ENCODE data around the gene PALM3. TPM values are rescaled to one million over a fixed set of nuclear protein-coding genes. Genes with fewer than 3 reads are reported as not detected.

PALM3 gene
- total and polyA plus RNA-seq, 2 experiments from 2014 or later, result 16.6 to 45.8 TPM

DNA sequence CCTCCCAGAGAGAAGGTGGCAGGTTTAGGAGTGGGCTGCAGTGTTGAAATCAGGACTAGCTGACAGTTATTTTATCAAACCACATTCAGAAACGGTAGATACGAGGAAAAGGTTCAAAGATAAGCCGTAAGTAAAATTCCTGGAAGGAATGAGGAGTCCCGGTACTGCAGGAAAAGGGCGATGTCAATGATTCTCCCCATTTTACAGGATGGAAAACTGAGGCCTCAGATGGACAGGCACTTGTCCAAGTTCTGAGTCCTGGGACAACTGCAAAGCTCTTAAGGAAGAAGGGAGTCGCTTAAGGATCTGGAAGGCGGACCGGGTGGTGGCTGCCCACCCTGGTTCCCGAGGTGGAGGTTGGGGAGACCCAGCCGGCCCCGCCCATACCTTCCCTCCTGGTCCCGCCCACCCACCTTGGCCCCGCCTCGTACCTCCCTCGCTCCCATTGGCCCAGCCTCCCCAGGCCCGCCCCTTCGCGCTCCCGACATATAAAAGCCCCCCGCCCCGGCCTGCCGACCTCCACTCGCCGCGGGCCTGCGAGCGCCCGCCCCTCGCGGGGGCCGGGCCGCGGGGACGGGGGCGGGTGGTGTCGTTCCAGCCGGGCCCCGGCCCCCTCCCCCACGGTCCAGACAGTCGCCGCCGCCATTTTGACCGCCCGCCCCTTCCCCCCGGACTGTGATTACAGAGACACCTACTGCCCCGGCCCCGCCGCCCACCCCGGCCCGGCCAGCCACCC is 56.4 kb downstream of the PALM3 start:
- Histone ChIP-seq H3K36me3 (ENCODE audit: insufficient read depth) (no peaks in the 10 kb centered on the region), H3K4me2 (peak overlapping the region; percentile 70), H3K27ac (ENCODE audit: low read depth) (peak overlapping the region; percentile 78), H3K27me3 (ENCODE audit: insufficient read depth) (no peaks in the 10 kb centered on the region), H3K4me3 (peak overlapping the region; percentile 49), H3F3A (replicated peaks; ENCODE audit: low read depth) (peaks cover 6% of the 10 kb centered on the region; the same call in 1 of the 2 replicates), H4K20me1 (replicated peaks; ENCODE audit: insufficient read depth) (no peaks in the 10 kb centered on the region), H3K79me2 (replicated peaks; ENCODE audit: insufficient read depth) (peaks cover 30% of the 10 kb centered on the region), H2AFZ (0 out of 2 replicates have a peak overlapping the region, but pooled peaks have one; percentile 5), H3K4me1 (ENCODE audit: insufficient read depth) (peaks cover 19% of the 10 kb centered on the region), H3K9me2 (ENCODE audit: insufficient read depth) (no peaks in the 10 kb centered on the region)
- no peak for TF ChIP-seq EZH2phosphoT487 (IDR thresholded peaks at IDR 0.05; ENCODE audit: unreplicated experiment)
- no peak for TF ChIP-seq CREB1 (CRISPR knock-in tag; IDR thresholded peaks at IDR 0.05; ENCODE audit: low read depth)
- TF ChIP-seq POLR2AphosphoS5 (IDR thresholded peaks at IDR 0.05; ENCODE audit: low read depth), result peak; percentile 40; the same call in 1 of the 2 replicates
- DNase-seq (ENCODE audit: low spot score), result peak; percentile 93
- peaks cover 19% of the 10 kb centered on the region for H3K27me3 Mint-ChIP-seq (ENCODE audit: insufficient read depth, low read depth, poor library complexity)
- peak; percentile 39 for ATAC-seq
- H3K27ac Mint-ChIP-seq, result peak overlapping the region; percentile 93
- peaks cover 4% of the 10 kb centered on the region; the same call in 2 of the 3 replicates for H3K36me3 Mint-ChIP-seq (ENCODE audit: low read depth)
- H3K9me3 Mint-ChIP-seq, result no peaks in the 10 kb centered on the region
- H3K4me1 Mint-ChIP-seq, result peaks cover 22% of the 10 kb centered on the region
- peak overlapping the region; percentile 89 for H3K4me3 Mint-ChIP-seq

DNA sequence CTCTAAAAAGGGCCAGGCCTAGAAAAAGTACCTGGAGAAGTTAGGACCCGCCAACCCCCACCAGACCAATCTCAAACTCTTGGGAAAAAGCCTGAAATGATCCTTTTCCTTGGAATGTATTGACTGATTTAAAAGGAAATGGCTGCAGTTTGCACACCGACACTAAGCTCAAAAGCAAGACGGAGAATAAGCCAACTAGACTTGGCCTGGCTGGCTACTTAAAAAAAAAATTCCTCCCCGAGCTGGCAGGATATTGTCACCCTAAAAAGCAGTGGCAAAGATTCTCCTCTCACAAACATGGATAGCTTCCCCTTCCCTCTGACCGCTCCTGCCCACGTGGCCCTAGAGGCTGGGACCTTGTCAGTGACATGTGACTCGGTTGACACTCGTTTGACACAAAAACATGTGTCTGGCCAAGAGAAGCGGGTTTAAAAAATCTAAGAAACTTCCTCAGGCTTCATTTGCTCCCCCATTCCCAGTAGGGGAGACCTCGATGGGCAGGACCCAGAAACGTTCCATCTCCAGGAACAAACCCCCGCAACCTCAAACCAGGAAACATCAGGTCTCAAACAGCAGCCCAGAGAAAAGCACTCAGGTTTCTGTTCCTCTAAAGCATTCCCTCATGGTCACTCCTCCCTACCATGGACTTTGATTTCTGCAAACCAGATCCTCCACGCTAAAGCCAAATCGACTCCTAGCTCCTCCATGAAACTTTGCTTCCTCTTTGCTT is 57.1 kb downstream of the PALM3 start:
- Histone ChIP-seq H4K20me1 (replicated peaks; ENCODE audit: insufficient read depth) (no peaks in the 10 kb centered on the region), H3K79me2 (replicated peaks; ENCODE audit: insufficient read depth) (peaks cover 31% of the 10 kb centered on the region), H3F3A (replicated peaks; ENCODE audit: low read depth) (peaks cover 6% of the 10 kb centered on the region; the same call in 1 of the 2 replicates), H3K36me3 (ENCODE audit: insufficient read depth) (no peaks in the 10 kb centered on the region), H3K4me3 (peak overlapping the region; percentile 49), H3K27ac (ENCODE audit: low read depth) (peak overlapping the region; percentile 43), H3K9me2 (ENCODE audit: insufficient read depth) (no peaks in the 10 kb centered on the region), H3K27me3 (ENCODE audit: insufficient read depth) (no peaks in the 10 kb centered on the region), H3K4me2 (peak overlapping the region; percentile 39; the same call in 1 of the 2 replicates), H3K4me1 (ENCODE audit: insufficient read depth) (peaks cover 19% of the 10 kb centered on the region), H2AFZ (0 out of 2 replicates have a peak overlapping the region, but pooled peaks have one; percentile 5)
- Mint-ChIP-seq H3K9me3 (peaks cover 4% of the 10 kb centered on the region; the same call in 1 of the 3 replicates), H3K4me3 (peak overlapping the region; percentile 89), H3K4me1 (peaks cover 22% of the 10 kb centered on the region), H3K36me3 (ENCODE audit: low read depth) (peaks cover 11% of the 10 kb centered on the region), H3K27me3 (ENCODE audit: insufficient read depth, low read depth, poor library complexity) (peaks cover 17% of the 10 kb centered on the region), H3K27ac (peak overlapping the region; percentile 93)
- ATAC-seq (no peak), DNase-seq (ENCODE audit: low spot score) (no peak)
- TF ChIP-seq ETS1 (IDR thresholded peaks at IDR 0.05) (no peak), JUNB (IDR thresholded peaks at IDR 0.05; ENCODE audit: unreplicated experiment) (no peak), EZH2 (IDR thresholded peaks at IDR 0.05; ENCODE audit: low read depth, unreplicated experiment) (no peak), CREB1 (CRISPR knock-in tag; IDR thresholded peaks at IDR 0.05; ENCODE audit: low read depth) (no peak), ZNF114 (CRISPR knock-in tag; IDR thresholded peaks at IDR 0.05) (no peak)
- TF ChIP-seq, protein P1, sequence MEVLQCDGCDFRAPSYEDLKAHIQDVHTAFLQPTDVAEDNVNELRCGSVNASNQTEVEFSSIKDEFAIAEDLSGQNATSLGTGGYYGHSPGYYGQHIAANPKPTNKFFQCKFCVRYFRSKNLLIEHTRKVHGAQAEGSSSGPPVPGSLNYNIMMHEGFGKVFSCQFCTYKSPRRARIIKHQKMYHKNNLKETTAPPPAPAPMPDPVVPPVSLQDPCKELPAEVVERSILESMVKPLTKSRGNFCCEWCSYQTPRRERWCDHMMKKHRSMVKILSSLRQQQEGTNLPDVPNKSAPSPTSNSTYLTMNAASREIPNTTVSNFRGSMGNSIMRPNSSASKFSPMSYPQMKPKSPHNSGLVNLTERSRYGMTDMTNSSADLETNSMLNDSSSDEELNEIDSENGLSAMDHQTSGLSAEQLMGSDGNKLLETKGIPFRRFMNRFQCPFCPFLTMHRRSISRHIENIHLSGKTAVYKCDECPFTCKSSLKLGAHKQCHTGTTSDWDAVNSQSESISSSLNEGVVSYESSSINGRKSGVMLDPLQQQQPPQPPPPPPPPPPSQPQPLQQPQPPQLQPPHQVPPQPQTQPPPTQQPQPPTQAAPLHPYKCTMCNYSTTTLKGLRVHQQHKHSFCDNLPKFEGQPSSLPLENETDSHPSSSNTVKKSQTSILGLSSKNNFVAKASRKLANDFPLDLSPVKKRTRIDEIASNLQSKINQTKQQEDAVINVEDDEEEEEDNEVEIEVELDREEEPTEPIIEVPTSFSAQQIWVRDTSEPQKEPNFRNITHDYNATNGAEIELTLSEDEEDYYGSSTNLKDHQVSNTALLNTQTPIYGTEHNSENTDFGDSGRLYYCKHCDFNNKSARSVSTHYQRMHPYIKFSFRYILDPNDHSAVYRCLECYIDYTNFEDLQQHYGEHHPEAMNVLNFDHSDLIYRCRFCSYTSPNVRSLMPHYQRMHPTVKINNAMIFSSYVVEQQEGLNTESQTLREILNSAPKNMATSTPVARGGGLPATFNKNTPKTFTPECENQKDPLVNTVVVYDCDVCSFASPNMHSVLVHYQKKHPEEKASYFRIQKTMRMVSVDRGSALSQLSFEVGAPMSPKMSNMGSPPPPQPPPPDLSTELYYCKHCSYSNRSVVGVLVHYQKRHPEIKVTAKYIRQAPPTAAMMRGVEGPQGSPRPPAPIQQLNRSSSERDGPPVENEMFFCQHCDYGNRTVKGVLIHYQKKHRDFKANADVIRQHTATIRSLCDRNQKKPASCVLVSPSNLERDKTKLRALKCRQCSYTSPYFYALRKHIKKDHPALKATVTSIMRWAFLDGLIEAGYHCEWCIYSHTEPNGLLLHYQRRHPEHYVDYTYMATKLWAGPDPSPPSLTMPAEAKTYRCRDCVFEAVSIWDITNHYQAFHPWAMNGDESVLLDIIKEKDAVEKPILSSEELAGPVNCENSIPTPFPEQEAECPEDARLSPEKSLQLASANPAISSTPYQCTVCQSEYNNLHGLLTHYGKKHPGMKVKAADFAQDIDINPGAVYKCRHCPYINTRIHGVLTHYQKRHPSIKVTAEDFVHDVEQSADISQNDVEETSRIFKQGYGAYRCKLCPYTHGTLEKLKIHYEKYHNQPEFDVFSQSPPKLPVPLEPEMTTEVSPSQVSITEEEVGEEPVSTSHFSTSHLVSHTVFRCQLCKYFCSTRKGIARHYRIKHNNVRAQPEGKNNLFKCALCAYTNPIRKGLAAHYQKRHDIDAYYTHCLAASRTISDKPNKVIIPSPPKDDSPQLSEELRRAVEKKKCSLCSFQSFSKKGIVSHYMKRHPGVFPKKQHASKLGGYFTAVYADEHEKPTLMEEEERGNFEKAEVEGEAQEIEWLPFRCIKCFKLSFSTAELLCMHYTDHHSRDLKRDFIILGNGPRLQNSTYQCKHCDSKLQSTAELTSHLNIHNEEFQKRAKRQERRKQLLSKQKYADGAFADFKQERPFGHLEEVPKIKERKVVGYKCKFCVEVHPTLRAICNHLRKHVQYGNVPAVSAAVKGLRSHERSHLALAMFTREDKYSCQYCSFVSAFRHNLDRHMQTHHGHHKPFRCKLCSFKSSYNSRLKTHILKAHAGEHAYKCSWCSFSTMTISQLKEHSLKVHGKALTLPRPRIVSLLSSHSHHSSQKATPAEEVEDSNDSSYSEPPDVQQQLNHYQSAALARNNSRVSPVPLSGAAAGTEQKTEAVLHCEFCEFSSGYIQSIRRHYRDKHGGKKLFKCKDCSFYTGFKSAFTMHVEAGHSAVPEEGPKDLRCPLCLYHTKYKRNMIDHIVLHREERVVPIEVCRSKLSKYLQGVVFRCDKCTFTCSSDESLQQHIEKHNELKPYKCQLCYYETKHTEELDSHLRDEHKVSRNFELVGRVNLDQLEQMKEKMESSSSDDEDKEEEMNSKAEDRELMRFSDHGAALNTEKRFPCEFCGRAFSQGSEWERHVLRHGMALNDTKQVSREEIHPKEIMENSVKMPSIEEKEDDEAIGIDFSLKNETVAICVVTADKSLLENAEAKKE (CRISPR knock-in tag; IDR thresholded peaks at IDR 0.05), result no peak

All from GM23338 (cell line).